ENCODE measurements around the gene SPEM1.
"Not testable (repeated sequence)": the region's sequence is repeated elsewhere in the genome, so short reads cannot be mapped to it uniquely, and the experiment has no call there.

SPEM1 gene

GRCh38 chr17:7470457-7470973 is 50.4 kb downstream of the SPEM1 start:
- DNase-seq (ENCODE audit: low spot score) = not testable (repeated sequence)

Data from CD4-positive, alpha-beta T cell treated with Interleukin-15 for 4 hours (primary cell).